GM23248 (cell line): ENCODE results near the gene CCNE1.

Experiments used
- EZH2 ChIP-seq: fragments of 200-600 bp; sonication (generic); IDR thresholded peaks from 2 replicates; pipeline ENCODE4 v1.6.1; 2018; ENCODE audit warnings: antibody characterized with exemption, mild to moderate bottlenecking; ENCODE audit not compliant: insufficient read depth, poor library complexity, severe bottlenecking
- EZH2phosphoT487 ChIP-seq: fragments of 200-600 bp; sonication (generic); IDR thresholded peaks from 2 replicates; pipeline ENCODE4 v1.6.1; 2018; ENCODE audit warnings: antibody characterized with exemption, moderate library complexity, mild to moderate bottlenecking, low read depth; ENCODE audit not compliant: insufficient read depth

DNA sequence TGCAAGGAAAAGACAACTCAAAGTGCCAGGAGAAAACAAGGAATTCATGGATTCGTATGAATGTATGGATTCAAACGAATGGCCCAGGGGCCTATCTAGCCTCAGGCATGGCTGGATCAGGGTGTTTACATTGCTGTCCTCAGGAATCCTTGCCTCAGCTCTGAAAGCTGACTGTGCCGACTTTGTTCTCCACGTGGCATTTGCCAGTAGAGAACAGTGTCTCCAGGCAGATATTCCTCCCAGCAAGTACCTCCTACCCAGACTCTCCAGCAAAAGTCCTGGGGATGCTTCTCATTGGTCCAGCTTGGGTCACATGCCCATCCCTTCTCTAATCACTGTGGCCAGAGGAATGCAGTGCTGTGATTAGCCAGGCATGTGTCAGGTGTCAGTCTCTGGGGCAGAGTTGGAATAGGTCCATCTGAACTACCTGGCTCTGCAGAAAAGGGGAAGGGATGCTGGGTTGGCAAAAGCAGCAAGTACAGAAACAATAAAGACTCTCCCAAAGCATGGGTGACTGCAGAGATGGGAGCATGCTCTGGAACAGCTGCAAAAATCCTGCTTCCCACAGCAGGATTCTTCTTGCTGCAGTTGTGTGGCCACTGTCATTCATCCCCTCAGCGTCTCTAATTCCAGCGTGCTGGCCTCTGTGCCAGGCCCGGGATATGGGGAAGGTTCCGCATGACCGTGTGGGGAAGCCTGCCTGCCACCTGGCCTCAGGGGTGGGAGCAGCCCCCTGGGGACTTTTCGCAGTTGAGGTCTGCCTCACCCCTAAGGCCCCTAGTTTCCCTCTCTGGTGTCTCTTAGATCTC is 30.0 kb downstream of the CCNE1 start:
- TF ChIP-seq EZH2 (no peak), EZH2phosphoT487 (no peak)
